HG03045 (cell line): ENCODE data around the gene FAM217A.

ENCODE experiments used
- ATAC-seq: cut with Tn5 transposase; IDR thresholded peaks from one replicate; pipeline ENCODE4 v1.9.1; 2021; ENCODE audit warnings: mild to moderate bottlenecking, moderate library complexity; ENCODE audit not compliant: unreplicated experiment

FAM217A gene

GRCh38 chr6:4088704-4089103 lies 9.8 kb upstream of the FAM217A start:
- ATAC-seq, result no peak

DNA sequence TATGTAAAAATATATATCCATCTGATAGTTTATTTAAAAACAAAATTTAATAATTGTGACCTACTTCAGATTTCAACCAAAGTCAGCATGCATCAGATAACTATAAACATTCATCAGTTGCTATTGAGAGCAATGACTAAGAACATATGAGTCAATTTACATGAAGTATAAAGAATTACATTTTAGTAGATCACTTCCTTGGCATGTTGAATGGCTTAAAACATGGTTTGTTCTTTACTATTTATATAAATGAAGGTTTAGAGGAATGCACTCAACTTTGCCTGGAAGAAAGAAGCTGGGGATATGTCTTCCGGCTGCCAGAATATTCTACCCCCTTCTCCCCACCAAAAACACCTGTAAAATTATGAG lies 6.4 kb upstream of the FAM217A start:
- ATAC-seq, result no peak

- no peak for ATAC-seq
These were observed 5.8 kb upstream of the FAM217A start for GRCh38 chr6:4084444-4085331.

DNA sequence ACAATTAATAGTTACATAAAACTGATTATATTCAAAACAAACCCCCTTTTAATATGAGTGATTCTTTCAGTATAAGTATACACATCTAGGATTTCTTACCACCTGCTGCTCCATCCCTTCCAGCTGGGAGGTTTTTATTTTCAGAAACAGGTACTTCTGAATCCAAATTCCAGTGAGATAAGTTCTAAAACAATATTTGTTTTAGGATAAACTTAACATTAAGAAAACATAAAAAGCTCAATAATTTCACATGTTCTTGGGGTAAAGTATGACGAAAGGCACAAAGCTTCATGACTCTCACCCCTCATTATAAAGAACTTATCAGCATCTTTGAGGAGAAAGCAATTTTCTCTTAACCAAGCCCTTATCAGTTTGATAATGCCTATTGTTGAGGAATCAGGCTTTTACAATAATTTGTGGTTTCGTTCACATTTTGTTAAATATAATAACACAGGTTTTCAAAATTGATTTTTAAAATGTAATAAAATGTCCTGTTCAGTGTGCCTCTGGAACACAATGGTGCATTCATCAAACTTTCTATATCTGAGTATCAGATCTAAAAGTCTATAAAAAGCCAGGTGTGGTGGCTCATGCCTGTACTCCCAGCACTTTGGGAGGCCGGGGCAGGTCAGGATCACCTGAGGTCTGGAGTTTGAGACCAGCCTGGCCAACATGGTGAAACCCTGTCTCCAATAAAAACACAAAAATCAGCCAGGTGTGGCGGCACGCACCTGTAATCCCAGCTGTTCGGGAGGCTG lies 4.3 kb downstream of the FAM217A start:
- no peak for ATAC-seq

- no peak for ATAC-seq
These were observed 7.6 kb downstream of the FAM217A start for GRCh38 chr6:4071330-4071729.

- ATAC-seq, result no peak
These were observed 9.7 kb downstream of the FAM217A start for GRCh38 chr6:4069199-4069598.

DNA sequence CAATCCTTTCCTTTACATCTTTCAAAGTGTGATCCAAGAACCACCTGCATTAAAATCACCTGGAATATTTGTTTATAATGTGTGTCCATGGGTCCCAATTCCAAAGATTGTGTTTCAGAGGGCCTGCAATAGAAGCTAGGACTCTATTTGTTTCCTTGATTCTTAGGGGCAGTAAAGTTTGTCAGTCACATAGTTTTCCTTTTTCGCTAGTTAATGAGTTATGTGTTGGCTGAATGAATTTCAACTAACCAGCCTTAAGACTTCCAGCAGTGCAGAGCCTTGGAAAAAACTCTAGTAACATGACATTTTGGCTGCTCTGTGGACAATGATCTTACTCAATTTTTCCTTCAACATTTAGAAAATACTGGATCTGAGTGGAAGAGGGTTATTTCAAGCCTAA lies 11.3 kb downstream of the FAM217A start:
- no peak for ATAC-seq

- ATAC-seq, result no peak
These were observed 12.7 kb downstream of the FAM217A start for GRCh38 chr6:4066029-4066755.

DNA sequence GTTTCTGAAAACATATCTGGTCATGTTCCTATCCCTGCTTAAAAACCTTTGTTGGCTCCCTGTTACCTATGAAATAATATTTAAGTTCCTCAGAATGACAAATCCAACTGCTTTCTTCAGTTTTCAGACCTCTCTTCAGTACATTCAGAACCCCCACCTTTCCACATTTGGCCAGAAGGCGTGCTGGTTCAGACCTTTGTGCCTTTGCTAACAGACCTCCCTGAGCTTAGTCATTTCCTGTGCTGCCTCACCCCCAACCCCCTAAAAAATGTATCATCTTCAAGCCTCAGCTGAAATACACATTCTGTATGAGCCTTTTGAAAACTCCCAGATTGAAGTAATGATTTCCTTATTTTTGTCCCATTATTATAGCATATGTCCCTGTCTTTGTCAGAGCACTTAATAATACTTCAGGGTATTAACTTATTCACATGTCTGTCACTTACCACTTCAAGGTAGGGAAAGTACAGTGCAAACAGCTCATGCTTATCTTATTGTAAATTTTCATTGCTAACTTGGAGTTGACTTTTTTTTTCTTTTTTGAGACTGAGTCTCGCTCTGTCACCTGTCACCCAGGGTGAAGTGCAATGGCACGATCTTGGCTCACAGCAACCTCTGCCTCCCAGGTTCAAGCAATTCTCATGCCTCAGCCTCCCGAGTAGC lies 19.7 kb downstream of the FAM217A start:
- ATAC-seq, result no peak

- no peak for ATAC-seq
These were observed 21.9 kb downstream of the FAM217A start for GRCh38 chr6:4057036-4057435.

DNA sequence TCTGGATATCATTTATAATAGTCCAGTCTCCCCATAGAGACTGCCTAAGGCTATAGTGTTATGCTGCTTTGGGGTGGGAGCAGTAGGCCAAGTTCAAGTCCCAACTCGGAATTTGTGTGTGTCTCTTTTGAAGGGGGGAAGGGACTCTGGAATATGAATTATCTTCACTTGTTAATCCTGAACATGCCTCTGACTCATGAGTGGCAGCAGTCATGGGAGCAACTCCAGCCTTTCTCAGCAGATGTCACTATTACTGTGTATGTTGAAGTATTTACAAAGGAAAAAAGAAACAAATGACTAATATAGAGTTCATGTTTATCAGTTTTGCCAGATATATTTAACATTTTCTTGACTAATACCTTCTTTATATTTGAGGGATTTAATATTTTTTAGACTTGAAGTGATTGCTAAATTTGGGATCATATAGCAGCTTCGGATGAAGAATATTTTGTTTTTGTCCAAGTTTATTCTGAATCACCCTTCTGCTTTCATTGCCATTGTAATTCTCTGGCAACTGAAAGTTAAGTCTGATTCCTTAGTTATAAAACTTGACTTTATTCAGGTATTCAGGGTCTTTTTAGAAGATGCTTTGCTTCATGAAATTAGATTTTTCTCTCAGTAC lies 23.4 kb downstream of the FAM217A start:
- no peak for ATAC-seq

DNA sequence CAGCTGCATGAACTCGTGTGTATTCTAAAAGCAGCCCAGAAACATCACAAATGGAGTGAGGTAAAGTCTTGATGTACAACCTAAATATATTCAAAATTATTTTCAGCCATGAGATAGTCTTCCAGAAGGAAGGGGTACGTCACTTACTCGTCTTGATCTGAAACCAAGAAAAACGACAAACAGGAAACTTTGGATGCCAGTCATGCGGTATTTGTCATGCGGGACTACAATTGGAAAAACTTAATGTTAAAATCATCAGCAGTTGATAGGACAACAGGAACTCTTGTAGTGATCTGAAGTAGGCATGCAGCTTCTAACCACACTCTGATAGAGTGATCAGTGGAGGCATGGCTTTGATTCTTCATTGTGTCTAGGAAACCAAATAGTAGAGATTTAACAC lies 29.7 kb downstream of the FAM217A start:
- ATAC-seq, result no peak

DNA sequence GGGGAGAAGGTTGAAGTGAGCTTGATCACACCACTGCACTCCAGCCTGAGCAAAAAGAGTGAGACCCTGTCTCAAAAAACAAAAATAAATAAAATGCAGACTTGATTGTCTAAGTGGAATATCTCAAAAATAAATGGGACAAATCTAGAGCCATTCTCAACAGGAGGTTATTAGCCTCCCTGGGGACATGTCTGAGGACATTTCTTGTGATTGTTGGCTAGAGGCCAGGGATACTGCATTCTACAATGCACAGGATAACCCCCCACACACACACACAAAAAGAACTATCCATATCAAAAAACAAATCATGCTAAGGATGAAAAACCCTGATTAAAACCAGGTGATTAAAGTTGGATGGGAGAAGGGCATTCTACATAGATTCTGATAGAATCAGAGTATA lies 37.5 kb downstream of the FAM217A start:
- ATAC-seq, result no peak

DNA sequence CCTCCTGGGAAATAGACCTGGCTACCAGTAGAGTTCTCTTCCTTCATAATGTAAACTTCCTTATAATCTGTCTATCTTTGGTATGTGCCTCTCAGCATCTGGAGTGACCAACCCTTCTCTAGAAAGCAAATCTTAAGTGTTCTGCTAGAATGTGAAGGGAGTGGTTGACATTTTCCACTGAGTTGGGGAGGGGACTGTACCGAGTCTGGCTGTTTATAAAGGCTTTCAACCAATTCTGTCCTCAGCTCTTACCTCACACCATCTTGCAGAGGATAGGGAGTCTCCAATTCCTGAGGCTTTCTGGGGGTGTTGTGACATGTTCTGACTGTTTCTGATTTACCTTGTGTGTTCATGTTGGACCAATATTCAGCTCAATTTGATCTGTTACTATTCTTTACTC lies 39.6 kb downstream of the FAM217A start:
- no peak for ATAC-seq

DNA sequence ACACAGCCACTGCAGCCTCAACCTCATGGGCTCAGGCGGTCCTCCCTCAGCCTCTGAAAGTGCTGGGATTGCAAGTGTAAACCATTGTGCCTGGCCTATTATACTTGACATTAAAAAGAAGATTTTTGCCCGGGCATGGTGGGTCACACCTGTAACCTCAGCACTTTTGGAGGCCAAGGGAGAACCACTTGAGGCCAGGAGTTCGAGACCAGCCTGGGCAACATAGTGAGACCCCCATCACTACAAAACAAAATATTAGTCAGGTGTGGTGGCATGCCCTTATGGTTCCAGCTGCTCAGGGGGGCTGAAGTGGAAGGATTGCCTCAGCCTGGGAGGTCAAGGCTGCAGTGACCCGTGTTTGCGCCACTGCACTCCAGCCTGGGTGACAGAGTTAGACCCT lies 42.4 kb downstream of the FAM217A start:
- no peak for ATAC-seq

- no peak for ATAC-seq
These were observed 46.5 kb downstream of the FAM217A start for GRCh38 chr6:4032475-4032874.

DNA sequence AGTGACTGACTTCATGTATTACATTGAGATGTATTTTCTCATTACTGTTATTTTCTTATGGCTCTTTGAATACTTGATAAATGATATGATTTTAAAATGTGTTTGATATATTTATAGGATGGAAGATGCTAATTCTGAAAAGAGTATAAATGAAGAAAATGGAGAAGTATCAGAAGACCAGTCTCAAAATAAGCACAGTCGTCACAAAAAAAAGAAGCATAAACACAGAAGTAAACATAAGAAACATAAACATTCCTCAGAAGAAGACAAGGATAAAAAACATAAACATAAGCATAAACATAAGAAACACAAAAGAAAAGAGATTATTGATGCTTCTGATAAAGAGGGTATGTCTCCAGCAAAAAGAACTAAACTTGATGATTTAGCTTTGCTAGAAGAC lies 47.5 kb downstream of the FAM217A start:
- ATAC-seq, result no peak

- ATAC-seq, result no peak
These were observed 48.3 kb downstream of the FAM217A start for GRCh38 chr6:4030669-4031068.

GRCh38 chr6:4029687-4030086 lies 49.2 kb downstream of the FAM217A start:
- ATAC-seq, result no peak

- no peak for ATAC-seq
These were observed 50.9 kb downstream of the FAM217A start for GRCh38 chr6:4028051-4028450.

DNA sequence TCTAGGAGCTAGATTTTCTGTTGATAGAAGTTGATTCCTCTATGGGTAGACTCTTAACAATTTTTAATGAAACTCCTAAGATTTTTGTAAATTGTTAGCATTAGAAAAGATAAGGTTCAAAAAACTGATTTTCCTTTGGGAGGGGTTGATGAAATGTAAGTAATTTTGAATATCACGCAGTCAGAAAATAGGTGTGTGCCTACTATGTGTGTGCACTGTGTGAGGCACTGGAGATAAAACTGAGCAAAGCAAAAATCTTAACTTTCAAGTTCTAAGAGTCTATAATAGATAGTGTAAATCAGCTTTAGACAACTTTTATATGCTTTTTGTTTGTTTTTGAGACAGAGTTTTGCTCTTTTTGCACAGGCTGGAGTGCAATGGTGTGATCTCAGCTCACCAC lies 53.3 kb downstream of the FAM217A start:
- no peak for ATAC-seq
